MM.1S (cell line): ENCODE data around the gene ARL5C.

Experiments used
- EZH2 ChIP-seq: fragments of 300-600 bp; sonication (generic); optimal IDR thresholded peaks from 2 replicates; pipeline ENCODE3; 2017; ENCODE audit warnings: low read depth, mild to moderate bottlenecking, antibody characterized with exemption, low read length, mixed read lengths
- TF ChIP-seq, protein P1 (sequence below): fragments of 300-600 bp; sonication (generic); IDR thresholded peaks from 2 replicates; pipeline ENCODE4 v1.5.1; 2016; ENCODE audit warnings: antibody characterized with exemption, low read length, mixed read lengths

DNA sequence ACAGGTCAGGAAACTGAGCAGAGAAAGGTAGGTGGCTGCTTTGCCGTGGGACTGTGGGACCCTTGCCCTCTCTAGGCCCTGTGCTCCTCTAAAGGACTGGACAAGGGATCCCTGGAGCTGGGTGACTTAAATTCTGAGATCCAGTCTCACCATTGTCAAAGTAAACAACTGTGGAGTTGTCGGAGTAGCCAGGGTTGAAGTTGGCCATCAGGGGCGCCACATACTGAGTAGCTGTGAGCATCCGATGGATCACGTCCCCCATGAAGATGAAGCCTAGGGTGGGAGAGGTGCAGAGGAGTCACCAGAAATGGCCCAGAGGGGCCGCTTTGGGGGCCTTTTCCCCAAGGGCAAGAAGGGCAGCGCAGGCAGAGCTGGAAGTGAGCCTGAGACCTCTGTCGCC, 58.0 kb downstream of the ARL5C start:
- TF ChIP-seq, protein P1, sequence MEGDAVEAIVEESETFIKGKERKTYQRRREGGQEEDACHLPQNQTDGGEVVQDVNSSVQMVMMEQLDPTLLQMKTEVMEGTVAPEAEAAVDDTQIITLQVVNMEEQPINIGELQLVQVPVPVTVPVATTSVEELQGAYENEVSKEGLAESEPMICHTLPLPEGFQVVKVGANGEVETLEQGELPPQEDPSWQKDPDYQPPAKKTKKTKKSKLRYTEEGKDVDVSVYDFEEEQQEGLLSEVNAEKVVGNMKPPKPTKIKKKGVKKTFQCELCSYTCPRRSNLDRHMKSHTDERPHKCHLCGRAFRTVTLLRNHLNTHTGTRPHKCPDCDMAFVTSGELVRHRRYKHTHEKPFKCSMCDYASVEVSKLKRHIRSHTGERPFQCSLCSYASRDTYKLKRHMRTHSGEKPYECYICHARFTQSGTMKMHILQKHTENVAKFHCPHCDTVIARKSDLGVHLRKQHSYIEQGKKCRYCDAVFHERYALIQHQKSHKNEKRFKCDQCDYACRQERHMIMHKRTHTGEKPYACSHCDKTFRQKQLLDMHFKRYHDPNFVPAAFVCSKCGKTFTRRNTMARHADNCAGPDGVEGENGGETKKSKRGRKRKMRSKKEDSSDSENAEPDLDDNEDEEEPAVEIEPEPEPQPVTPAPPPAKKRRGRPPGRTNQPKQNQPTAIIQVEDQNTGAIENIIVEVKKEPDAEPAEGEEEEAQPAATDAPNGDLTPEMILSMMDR: no peak
- TF ChIP-seq EZH2: no peak
